Lower lobe of right lung (tissue), 2 donors: ENCODE results near the gene MMEL1. TPM values are rescaled to one million over a fixed set of nuclear protein-coding genes. Genes with fewer than 3 reads are reported as not detected.
A peak's percentile ranks its signal among the peaks of the same experiment; 100 is the strongest.

Source experiments
- ATAC-seq, 2 donors: fragments of 200-7000 bp; cut with Tn5 transposase; one replicate each; pipeline ENCODE4 v1.9.1; 2020 to 2022; ENCODE audit warnings: mild to moderate bottlenecking in 2 of 2, moderate library complexity in 2 of 2
- DNase-seq: peaks from one replicate; pipeline ENCODE4 v3.0.0-alpha.2; 2020
- H3K27ac ChIP-seq: fragments of 200-600 bp; one replicate; pipeline ENCODE4 v1.8.0; 2022
- H3K27me3 ChIP-seq: fragments of 200-600 bp; one replicate; pipeline ENCODE4 v1.8.0; 2022; ENCODE audit warnings: low read depth
- H3K36me3 ChIP-seq: fragments of 200-600 bp; one replicate; pipeline ENCODE4 v1.8.0; 2022; ENCODE audit warnings: mild to moderate bottlenecking
- H3K4me1 ChIP-seq: fragments of 200-600 bp; one replicate; pipeline ENCODE4 v1.8.0; 2022
- H3K4me3 ChIP-seq: fragments of 200-600 bp; one replicate; pipeline ENCODE4 v1.8.0; 2022; ENCODE audit warnings: mild to moderate bottlenecking
- H3K9me3 ChIP-seq: fragments of 200-600 bp; one replicate; pipeline ENCODE4 v1.8.0; 2022
- intact Hi-C: fragments of 100-400 bp; cut with DNase I; formaldehyde crosslinking; loops from one replicate; pipeline ENCODE4 v1.11.0; 2022
- total RNA-seq: library from RNA; stranded (reverse); fragmentation: NEBNext Ultra II Directional; extraction: Animal tissue kit (Norgen Biotek cat#: 25700); gene quantifications from one replicate; pipeline ENCODE4 v1.2.1, GENCODE V29; 2021
- TF ChIP-seq, protein P1 (sequence below): fragments of 200-600 bp; IDR thresholded peaks from one replicate; pipeline ENCODE4 v1.8.0; 2022; ENCODE audit warnings: antibody characterized with exemption, mild to moderate bottlenecking
- donor health status: DM: no; HTN: yes; CAD: no; lungs with severe emphysema.

The MMEL1 gene
- total RNA-seq, 1 donor from 2014 or later: 7.6 TPM

DNA sequence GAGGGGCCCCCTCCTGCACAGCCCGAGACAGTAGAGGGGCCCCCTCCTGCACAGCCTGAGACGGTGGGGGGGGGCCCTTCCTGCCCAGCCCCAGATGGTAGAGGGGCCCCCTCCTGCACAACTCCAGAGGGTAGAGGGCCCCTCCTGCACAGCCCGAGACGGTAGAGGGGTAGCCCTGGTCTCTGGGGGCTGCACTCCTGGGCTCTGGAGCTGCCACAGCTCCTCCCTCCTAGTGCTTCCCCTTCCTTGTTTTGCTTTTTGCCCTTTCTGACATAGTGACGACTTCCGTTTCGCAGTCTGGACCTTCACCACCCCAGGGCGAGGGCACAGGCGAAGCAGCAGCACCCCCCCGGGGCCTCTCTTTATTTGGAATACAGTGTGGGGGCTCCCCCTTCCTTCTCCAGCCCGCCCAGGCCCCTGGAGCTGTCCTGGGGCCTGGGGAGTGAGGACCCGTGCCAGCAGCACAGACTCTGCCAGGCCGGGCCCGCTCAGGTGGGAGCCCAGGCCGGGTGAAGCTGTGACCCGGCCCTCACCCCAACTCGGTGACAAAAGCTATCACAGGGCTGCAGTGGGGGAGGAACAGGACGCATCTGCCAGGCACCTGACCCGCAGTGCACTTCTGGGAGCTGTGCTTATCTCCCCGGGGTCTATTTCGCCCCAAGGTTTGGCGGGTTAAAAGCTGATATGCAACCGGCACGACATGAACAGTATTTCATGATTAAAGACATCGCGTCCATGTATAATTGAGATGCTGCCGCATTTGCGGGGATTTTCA, 47.3 kb downstream of the MMEL1 start:
- Histone ChIP-seq H3K36me3 (peaks cover 3% of the 10 kb centered on the region), H3K27ac (peak overlapping the region; percentile 98), H3K9me3 (no peaks in the 10 kb centered on the region), H3K4me1 (peaks cover 37% of the 10 kb centered on the region), H3K4me3 (peak overlapping the region; percentile 92), H3K27me3 (no peaks in the 10 kb centered on the region)
- ATAC-seq (peak; percentile 40 to 54), DNase-seq (peak; percentile 84)
- intact Hi-C loops: no loop called here
- TF ChIP-seq, protein P1, sequence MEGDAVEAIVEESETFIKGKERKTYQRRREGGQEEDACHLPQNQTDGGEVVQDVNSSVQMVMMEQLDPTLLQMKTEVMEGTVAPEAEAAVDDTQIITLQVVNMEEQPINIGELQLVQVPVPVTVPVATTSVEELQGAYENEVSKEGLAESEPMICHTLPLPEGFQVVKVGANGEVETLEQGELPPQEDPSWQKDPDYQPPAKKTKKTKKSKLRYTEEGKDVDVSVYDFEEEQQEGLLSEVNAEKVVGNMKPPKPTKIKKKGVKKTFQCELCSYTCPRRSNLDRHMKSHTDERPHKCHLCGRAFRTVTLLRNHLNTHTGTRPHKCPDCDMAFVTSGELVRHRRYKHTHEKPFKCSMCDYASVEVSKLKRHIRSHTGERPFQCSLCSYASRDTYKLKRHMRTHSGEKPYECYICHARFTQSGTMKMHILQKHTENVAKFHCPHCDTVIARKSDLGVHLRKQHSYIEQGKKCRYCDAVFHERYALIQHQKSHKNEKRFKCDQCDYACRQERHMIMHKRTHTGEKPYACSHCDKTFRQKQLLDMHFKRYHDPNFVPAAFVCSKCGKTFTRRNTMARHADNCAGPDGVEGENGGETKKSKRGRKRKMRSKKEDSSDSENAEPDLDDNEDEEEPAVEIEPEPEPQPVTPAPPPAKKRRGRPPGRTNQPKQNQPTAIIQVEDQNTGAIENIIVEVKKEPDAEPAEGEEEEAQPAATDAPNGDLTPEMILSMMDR: no peak

DNA sequence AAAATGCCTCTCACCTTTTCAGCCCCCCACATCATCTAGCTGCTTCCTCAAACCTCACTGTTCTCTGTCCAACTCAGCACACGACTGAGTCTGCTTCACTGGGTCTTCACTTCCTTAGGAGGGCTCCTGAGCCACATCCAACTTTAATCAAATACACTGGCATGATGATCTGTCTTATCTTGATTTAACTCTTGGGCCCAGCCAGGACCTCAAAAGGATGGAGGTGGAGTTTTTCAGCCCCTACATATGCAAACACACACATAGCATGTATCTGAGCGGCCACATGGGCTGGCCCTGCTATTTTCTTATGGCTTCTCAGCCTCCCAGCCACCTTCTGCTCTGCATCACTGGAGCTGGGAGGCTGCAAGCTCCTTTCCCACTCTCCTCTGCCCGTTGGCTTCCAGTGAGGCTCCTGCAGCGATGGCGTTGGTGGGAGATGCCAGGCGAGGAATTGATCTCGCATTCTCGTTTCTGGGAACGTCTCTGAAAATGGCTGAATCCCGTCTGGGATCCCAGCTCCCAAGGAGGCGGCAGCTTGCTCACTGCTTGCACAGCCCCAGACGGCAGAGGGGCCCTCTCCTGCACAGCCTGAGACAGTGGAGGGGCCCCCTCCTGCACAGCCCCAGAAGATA, 48.0 kb downstream of the MMEL1 start:
- Histone ChIP-seq H3K4me1 (peaks cover 37% of the 10 kb centered on the region), H3K27me3 (no peaks in the 10 kb centered on the region), H3K9me3 (no peaks in the 10 kb centered on the region), H3K27ac (peak overlapping the region; percentile 98), H3K36me3 (peaks cover 3% of the 10 kb centered on the region), H3K4me3 (peak overlapping the region; percentile 92)
- TF ChIP-seq, protein P1: no peak
- ATAC-seq (no peak), DNase-seq (no peak)
- intact Hi-C loops: no loop called here

DNA sequence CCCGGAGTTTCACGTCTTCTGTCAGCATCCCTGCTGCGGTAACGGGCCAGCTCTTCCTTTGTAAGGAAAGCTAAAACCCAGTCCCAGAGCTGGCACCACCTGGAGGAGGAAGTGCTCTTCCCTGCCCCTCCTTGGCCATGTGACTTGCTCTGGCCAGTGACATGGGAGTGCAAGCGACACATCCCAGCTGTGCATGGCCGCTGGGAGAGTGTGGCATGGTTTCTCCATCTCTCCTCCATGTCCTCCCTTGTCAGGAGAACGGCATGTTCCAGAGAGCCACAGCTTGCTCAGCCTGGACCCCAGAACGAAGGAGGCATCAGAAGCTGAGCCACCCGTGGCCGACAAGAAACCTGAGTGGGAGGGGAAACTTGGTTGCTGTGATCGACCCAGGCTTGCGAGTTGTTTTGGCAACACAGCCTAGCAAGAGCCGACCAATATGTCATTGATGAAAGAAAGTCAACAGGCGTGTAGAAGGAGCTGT, 48.9 kb downstream of the MMEL1 start:
- H3K9me3 ChIP-seq: no peaks in the 10 kb centered on the region
- peak overlapping the region; percentile 98 for H3K27ac ChIP-seq
- ATAC-seq (peak; percentile 2 to 16), DNase-seq (peak; percentile 75)
- no peaks in the 10 kb centered on the region for H3K36me3 ChIP-seq
- peak overlapping the region; percentile 27 for H3K4me3 ChIP-seq
- no peaks in the 10 kb centered on the region for H3K27me3 ChIP-seq
- TF ChIP-seq, protein P1: no peak
- H3K4me1 ChIP-seq: peaks cover 40% of the 10 kb centered on the region
- intact Hi-C loops: no loop called here

DNA sequence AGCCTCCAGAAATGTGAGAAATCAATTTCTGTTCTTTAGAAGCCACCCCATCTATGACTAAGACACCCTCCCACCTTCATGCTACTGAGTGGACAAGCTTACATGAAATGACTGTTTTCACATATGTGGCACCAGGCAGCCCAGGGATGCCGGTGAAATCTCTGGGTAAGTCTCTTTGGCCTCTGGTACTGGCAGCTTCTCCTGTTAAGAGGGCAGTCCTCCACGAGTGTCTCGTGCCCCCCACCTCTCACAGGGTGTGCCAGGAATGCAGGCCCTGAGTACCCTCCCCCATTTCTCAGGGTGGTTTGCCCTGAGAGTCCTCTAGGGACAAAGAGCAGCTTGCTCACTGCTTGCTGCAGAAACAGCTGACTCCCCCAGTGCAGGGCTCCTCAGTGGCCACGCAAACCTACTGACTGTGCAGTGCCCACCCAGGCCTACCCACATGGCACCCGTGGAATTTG, 49.5 kb downstream of the MMEL1 start:
- Histone ChIP-seq H3K4me1 (peaks cover 46% of the 10 kb centered on the region), H3K27me3 (no peaks in the 10 kb centered on the region), H3K4me3 (peak overlapping the region; percentile 27), H3K9me3 (no peaks in the 10 kb centered on the region), H3K36me3 (no peaks in the 10 kb centered on the region), H3K27ac (peak overlapping the region; percentile 98)
- intact Hi-C loops: no loop called here
- no peak for ATAC-seq
- DNase-seq: no peak
- TF ChIP-seq, protein P1: no peak

DNA sequence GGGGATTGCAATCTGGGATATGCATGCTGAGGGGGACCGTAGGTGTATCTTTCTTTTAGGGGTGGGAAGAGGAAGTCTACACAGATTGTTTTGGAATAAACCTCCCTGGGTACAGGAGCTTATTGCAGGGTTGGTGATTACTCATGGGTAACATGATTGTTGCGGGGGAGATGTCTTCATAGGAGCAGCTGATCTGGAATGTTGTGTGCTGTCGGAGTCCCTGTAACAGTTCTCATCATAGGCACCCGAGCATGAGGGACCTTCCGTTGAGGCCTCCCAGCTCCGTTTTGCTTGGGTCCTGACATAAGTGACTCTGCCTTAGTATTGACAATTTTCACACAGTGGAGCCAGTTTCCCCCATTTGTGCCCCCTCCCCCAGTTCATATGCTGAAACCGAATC, 50.4 kb downstream of the MMEL1 start:
- Histone ChIP-seq H3K4me1 (peaks cover 47% of the 10 kb centered on the region), H3K27ac (no peak overlapping the region)

More for the DNA sequence above, 50.4 kb downstream of the MMEL1 start:
- TF ChIP-seq, protein P1: no peak
- Histone ChIP-seq H3K9me3 (no peaks in the 10 kb centered on the region), H3K4me3 (no peak overlapping the region), H3K27me3 (no peaks in the 10 kb centered on the region), H3K36me3 (no peaks in the 10 kb centered on the region)
- DNase-seq: peak; percentile 22
- no peak for ATAC-seq
- intact Hi-C loops: no loop called here
